Forelimb muscle (tissue), 1 donor: Measurements from ENCODE around the gene TIGAR. TPM values are rescaled to one million over a fixed set of nuclear protein-coding genes. Genes with fewer than 3 reads are reported as not detected.

Experiments
- DNase-seq: peaks from one replicate; pipeline ENCODE4 v3.0.0-alpha.2; 2013; ENCODE audit warnings: low read depth
- polyA plus RNA-seq: library from polyadenylated mRNA; unstranded; fragments of 120-200 nt; gene quantifications from one replicate; pipeline ENCODE4 v1.2.1, GENCODE V29; 2013; ENCODE audit not compliant: insufficient read length

The TIGAR gene
- polyA plus RNA-seq, 1 donor, result 5.2 TPM

GRCh38 chr12:4303750-4304149, 17.3 kb upstream of the TIGAR start:
- no peak for DNase-seq

- DNase-seq, result no peak
Observed at GRCh38 chr12:4307593-4308333, 13.2 kb upstream of the TIGAR start.

DNA sequence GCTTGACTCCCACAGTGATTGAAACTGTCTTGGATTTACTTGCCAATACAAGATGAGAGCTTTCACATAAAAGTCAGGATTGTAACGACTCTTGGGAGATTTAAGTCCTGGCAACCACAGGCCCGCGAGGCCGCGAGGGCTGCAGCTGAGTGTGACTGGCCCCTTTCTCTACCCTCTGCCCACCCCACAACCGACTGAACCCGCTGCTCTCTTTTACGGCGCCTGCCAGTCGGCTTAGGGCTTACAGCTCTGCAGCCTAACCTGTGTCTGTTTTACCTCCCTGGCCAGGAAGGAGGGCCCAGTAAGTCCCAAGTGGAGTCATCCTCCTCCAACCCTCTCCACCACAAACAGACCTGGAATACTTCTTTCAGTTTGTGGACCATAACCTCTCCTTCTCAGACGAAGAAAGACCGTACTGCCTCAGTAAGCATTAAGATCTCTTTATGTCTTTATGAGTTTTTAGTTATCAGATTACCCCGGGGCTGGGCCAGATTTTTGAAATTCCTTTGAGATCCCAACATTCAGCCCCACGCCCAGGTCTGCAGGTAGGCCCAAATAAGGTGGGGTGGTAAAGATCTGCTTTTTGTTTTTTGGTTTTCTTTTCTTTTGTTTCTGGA, 12.6 kb upstream of the TIGAR start:
- DNase-seq, result no peak

- DNase-seq, result no peak
Observed at GRCh38 chr12:4311776-4312175, 9.2 kb upstream of the TIGAR start.

DNA sequence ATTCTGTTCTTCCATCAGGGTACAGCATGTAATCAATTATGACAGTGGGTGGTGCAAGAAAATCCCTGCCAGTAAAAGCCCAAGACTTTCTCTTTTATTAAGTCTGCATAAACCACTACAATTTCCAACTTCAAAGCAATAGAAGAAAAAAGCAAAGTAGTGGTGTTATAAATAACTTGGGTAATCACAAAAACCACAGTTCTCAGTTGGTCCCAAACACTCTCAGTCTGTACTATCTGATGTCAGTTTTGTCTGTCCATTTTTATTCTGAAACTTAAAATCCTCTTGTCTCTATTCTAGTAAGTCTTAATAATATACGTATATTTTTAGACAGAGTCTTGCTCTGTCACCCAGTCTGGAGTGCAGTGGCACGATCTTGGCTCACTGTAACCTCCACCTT, 8.8 kb upstream of the TIGAR start:
- DNase-seq, result no peak

DNA sequence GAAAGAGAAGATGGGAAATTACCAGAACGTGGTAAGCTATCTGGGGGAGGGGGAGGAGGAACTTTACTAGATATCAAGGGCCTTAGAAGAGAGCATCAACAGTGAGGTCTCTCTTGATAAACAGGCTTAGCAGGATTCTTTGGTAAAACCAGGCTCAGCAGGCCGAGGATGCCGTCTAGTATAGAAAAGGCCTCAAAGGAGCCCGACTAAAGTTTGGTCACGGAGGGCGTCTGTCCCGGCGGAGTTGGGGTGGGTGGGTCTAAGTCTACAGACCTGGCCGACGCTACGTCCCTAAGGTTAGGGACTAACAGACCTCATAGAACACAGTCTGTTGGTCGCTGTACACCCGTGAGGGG, 538 bp upstream of the TIGAR start:
- no peak for DNase-seq

DNA sequence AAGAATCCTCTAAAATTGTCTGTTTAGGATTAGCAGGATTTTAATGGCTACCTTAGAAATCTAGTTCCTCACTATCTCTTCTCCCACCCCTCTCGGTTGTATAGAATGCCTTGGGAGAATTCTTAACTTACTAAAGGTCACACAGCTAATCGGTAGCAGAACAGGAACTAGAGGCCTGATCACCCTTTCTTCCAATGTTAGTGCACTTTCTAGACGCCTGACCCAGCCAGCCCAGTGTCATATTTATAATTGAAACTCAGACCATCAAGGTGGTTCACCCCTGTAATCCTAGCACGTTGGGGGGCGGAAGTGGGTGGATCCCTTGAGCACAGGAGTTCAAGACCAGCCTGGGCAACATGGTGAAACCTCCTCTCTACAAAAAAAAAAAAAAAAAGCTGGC, 1.7 kb downstream of the TIGAR start:
- no peak for DNase-seq

DNA sequence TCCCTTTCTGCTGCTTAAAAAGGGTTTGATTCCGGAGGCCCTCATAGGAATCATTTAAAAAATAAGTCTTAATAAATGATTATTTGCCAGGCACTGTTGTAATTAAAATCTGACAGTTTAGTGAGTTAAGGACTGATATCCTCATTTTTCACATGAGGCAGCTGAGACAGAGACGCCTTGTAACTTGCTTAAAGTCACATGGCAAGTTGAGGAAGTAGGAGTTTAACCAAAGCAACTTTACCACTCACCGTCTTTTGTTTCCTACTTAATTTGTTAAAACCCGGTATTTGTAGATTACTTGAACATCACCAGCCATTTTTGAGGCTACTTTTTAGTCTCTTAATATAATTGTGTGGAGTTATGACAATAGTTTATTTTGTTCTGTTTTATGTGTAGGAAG, 2.4 kb downstream of the TIGAR start:
- no peak for DNase-seq

GRCh38 chr12:4324366-4324765, 3.4 kb downstream of the TIGAR start:
- no peak for DNase-seq

- no peak for DNase-seq
Observed at GRCh38 chr12:4325966-4326365, 5.0 kb downstream of the TIGAR start.

GRCh38 chr12:4327293-4327692, 6.3 kb downstream of the TIGAR start:
- no peak for DNase-seq

GRCh38 chr12:4330203-4330602, 9.2 kb downstream of the TIGAR start:
- DNase-seq, result no peak

DNA sequence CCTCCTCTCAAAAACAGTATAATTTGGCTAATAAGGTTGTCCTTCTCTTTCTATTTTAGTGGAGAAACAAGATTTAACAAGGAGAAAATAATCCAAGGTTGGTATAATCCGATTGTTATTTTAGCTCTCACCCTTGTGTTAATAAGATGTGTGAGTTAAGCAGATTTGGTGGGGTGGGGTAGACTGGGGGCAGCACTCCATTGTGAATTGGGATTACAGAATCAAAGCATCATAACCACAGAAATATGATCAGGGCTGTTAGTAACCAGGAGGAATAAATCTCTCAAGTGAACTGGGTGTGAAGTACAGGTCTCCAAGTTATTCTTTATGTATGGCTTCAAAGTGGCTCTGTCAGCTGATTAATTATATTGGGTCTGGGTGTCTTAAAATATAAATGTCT, 10.2 kb downstream of the TIGAR start:
- no peak for DNase-seq

- DNase-seq, result no peak
Observed at GRCh38 chr12:4331842-4332241, 10.8 kb downstream of the TIGAR start.

- no peak for DNase-seq
Observed at GRCh38 chr12:4346931-4347330, 25.9 kb downstream of the TIGAR start.

- DNase-seq, result no peak
Observed at GRCh38 chr12:4353785-4354208, 32.8 kb downstream of the TIGAR start.

- DNase-seq, result no peak
Observed at GRCh38 chr12:4355156-4356040, 34.4 kb downstream of the TIGAR start.

DNA sequence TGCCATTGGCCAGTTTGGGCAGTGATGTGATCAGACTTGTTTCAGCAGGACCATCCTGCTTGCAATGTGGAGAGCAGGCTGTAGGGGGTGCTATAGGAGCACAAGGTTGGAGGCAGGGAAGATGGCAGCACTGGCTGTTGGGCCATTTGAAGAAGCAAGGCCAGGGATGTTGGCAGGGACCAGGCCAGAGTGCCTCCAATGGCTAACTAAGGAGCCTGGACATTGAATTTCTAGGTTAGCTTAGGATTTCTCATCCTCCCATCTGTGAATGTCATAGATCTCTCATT, 35.0 kb downstream of the TIGAR start:
- no peak for DNase-seq

- DNase-seq, result no peak
Observed at GRCh38 chr12:4366090-4366489, 45.1 kb downstream of the TIGAR start.

- DNase-seq, result no peak
Observed at GRCh38 chr12:4369548-4369947, 48.5 kb downstream of the TIGAR start.

DNA sequence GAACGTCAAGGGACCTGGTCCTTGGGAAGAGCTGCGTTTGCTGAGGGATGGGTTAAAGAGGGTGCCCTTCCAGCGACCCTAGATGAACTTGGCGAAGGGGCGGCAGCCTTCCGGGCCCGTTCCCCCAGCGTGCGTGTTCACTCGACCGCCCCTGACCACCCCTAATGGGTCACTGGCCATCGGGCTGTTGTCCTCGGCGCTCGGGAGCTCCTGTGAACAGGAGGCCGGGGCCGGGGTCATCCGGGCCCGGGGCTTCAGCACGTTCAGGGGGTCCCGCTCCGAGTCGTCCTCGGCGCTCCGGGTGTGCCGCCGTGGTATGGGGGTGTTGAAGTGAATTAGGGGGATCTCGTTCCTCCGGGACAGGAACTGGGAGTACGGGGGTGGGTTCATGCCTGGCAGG, 49.3 kb downstream of the TIGAR start:
- no peak for DNase-seq

GRCh38 chr12:4372653-4373052, 51.6 kb downstream of the TIGAR start:
- no peak for DNase-seq

GRCh38 chr12:4375449-4375848, 54.4 kb downstream of the TIGAR start:
- DNase-seq, result no peak
